Right ventricle myocardium inferior (tissue), 1 donor: Measurements from ENCODE around the gene OGG1. TPM values are rescaled to one million over a fixed set of nuclear protein-coding genes. Genes with fewer than 3 reads are reported as not detected.

ENCODE experiments used
- ATAC-seq: fragments of 200-7000 bp; cut with Tn5 transposase; one replicate; pipeline ENCODE4 v1.9.1; 2020; ENCODE audit warnings: mild to moderate bottlenecking, moderate library complexity
- DNase-seq: peaks from one replicate; pipeline ENCODE4 v3.0.0; 2021; ENCODE audit errors: missing footprints
- intact Hi-C: fragments of 100-400 bp; cut with DNase I; formaldehyde crosslinking; loops from one replicate; pipeline ENCODE4 v1.11.0; 2022
- total RNA-seq: library from RNA; stranded (reverse); fragmentation: NEBNext Ultra II Directional; extraction: Animal tissue kit (Norgen Biotek cat#: 25700); gene quantifications from one replicate; pipeline ENCODE4 v1.2.1, GENCODE V29; 2021
- donor health status: DM: no; HTN: yes; CAD: no; lungs with severe emphysema.

Gene OGG1
- total RNA-seq, 1 donor from 2014 or later = 10.5 TPM

GRCh38 chr3:9795207-9795606 lies 45.5 kb downstream of the OGG1 start:
- no peak for ATAC-seq
- DNase-seq = no peak
- intact Hi-C loops = no loop called here

DNA sequence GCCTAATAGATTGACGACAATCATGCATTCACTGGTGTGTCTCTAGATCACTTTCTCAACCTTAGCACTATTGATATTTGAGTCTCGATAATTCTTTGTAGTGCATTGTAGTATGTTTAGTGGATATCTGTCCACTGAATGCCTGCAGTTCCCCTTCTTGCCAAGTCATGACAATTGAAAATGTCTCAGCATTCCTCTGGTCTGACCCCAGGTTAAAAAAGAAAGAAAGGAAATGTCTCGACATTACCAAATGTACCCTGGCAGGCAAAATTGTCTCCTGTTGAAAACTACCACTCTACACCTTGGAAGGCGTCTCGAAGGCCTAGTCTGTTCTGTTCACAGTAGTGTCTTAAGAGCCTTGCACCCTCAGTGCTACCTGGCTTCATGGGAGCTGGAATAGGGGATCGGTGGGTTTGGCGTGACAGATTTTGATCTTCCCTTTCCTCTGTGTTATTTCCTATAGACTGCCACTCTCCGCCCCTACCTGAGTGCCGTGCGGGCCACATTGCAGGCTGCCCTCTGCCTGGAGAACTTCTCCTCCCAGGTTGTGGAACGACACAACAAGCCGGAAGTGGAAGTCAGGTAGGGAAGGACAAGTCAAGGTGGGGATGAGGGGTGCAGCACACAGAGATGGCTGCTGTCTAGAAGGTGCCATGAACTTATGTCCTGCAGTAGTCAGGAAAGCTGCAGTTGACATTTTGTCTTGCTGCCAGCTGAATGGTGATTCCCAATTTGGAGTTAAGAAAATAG lies 47.6 kb downstream of the OGG1 start:
- DNase-seq = no peak
- ATAC-seq = no peak
- intact Hi-C loops = no loop called here

GRCh38 chr3:9800529-9800928 lies 50.8 kb downstream of the OGG1 start:
- intact Hi-C loops = no loop called here
- DNase-seq (no peak), ATAC-seq (no peak)

- ATAC-seq = no peak
- intact Hi-C loops = no loop called here
- no peak for DNase-seq
Measured at GRCh38 chr3:9803494-9803893, 53.7 kb downstream of the OGG1 start.

DNA sequence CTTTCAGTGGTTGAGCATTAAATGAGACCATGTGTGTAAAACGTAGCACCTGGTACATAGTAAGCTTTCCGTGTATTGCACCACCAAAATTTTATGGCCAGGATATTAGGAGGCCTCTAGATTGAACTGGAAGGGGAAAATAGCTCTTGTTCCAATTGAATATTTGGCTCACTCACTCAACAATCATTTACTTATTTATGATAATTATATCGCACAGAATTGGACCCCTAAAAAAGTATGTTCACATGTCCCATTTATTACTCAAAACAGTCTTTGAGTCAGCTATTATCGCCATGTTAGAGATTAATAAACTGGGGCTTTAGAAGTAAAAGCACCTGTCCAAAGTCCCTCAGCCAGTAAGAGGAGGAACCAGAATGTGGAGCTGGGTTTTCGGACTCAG lies 55.2 kb downstream of the OGG1 start:
- DNase-seq (no peak), ATAC-seq (no peak)
- intact Hi-C loops = no loop called here

DNA sequence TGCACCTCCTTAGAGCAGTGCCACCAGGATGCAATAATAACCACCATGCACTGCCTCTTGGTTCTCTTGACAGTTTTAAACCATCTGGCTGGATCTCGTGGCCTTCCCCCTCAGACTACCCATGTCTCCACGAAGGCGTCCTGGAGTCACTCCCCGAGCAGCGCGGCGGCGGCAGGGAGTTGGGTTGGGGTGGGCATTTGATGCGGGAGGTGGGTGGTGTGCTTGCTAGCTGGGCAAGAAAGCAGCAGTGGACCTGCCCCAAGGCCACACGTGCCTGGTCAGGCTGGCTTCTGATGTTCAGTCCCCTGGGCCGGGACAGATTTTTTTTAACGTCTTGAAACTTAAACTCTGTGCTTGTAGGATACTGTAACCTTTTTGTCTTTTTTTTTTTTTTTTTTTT lies 56.4 kb downstream of the OGG1 start:
- ATAC-seq (no peak), DNase-seq (no peak)
- intact Hi-C loops = no loop called here

Other genes with a start within 250 kb of the OGG1 start
- gene LHFPL4, start 196.1 kb upstream of the OGG1 start, total RNA-seq = not detected
- 43.9 TPM for gene MTMR14, start 100.4 kb upstream of the OGG1 start, total RNA-seq
- gene CPNE9, start 46.1 kb upstream of the OGG1 start, total RNA-seq = not detected
- gene BRPF1, start 18.2 kb upstream of the OGG1 start, total RNA-seq = 10.9 TPM
- gene CAMK1, start 20.0 kb downstream of the OGG1 start, total RNA-seq = 18.4 TPM
- gene TADA3, start 42.5 kb downstream of the OGG1 start, total RNA-seq = 48.4 TPM
- gene ARPC4, start 43.1 kb downstream of the OGG1 start, total RNA-seq = 70.8 TPM
- 10.6 TPM for gene TTLL3, start 60.3 kb downstream of the OGG1 start, total RNA-seq
- gene RPUSD3, start 94.1 kb downstream of the OGG1 start, total RNA-seq = 40.7 TPM
- 6.7 TPM for gene CIDEC, start 130.3 kb downstream of the OGG1 start, total RNA-seq
- gene JAGN1, start 140.7 kb downstream of the OGG1 start, total RNA-seq = 19.1 TPM
- 0.78 TPM for gene IL17RE, start 152.9 kb downstream of the OGG1 start, total RNA-seq
- 33.7 TPM for gene IL17RC, start 167.1 kb downstream of the OGG1 start, total RNA-seq
- gene CRELD1, start 183.9 kb downstream of the OGG1 start, total RNA-seq = 67.5 TPM
- 0.57 TPM for gene PRRT3, start 202.5 kb downstream of the OGG1 start, total RNA-seq
- 108 TPM for gene EMC3, start 236.9 kb downstream of the OGG1 start, total RNA-seq